HG02642 (cell line): Measurements from ENCODE around the gene KRTAP12-1.
"Not testable (repeated sequence)": the region's sequence is repeated elsewhere in the genome, so short reads cannot be mapped to it uniquely, and the experiment has no call there.

Source experiments
- ATAC-seq: cut with Tn5 transposase; IDR thresholded peaks from one replicate; pipeline ENCODE4 v1.9.1; 2021; ENCODE audit warnings: mild to moderate bottlenecking; ENCODE audit not compliant: unreplicated experiment, poor library complexity

The KRTAP12-1 gene

DNA sequence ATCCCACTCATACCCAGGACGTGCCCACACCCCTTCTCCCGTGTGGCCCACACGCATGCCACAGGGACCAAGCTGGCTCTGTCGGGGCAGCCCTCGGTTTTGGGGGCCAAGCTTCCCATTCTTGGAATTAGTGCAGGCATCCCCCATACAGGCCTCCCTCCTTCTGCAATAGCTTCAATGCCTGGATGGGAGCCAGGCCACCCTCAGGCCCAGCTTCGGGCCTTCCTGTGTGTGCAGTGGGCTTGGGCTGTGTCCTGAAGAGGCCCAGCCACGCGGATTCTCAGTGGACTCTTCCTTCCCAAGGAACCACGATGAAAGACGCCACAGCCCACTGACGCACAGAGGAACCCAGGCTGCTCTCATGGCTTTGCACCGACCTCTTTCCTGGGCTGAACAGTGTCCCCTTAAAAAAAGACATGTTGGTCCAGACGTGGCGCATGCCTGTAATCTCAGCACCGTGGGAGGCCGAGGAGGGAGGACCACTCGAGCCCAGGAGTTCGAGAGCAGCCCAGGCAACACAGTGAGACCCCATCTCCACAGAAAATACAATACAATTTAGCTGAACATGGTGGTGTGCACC lies 32.4 kb downstream of the KRTAP12-1 start:
- ATAC-seq = no peak

DNA sequence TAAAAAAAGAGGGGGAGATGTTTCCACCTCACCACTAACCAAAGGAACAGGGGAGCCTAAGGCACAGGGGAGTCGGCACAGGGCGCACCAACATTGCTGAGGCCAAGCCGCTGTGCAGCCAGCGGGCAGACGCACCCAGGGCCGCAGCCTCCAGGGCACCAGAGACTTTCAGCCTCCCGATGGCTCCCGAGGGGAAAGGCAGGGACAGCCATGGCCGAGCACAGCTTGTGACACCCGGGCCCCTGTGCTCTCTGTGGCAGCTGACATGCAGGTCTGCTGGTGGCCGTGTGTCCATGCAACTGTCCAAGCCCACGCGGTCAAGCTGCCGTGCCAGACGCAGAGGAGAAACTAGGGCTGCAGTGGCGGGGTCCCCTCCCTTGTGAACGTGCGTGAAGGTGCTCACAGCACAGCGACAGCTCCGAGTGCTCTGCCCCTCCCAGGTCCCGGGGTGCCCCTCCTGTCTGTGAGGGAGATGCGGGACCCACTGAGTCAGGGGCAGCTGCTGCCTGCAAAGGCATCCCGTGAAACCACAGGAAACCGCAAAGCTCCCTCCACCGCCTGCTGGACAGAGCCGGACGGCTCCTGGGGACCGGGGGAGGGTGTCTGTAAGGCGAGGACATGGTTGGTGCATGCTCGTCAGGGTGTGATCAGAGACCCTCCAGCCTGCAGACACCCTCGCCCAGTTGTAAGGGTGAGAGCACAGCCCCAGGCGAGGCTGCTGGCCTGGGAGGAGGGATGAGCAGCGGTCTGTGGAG lies 33.2 kb downstream of the KRTAP12-1 start:
- no peak for ATAC-seq

DNA sequence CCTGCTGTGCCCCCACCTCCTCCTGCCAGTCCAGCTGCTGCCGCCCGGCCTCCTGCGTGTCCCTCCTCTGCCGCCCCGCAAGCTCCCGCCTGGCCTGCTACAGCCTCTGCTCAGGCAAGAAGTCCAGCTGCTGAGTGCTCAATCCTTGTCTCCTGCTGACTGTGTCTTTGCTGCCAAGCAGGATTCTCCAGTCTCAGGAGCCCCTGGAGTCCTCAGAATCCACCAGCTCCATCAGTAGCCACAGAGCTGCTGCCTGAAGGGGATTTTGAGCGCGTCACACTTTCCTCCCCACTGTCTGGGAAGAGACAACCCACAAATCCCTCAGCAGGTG lies 34.8 kb downstream of the KRTAP12-1 start:
- ATAC-seq = no peak

DNA sequence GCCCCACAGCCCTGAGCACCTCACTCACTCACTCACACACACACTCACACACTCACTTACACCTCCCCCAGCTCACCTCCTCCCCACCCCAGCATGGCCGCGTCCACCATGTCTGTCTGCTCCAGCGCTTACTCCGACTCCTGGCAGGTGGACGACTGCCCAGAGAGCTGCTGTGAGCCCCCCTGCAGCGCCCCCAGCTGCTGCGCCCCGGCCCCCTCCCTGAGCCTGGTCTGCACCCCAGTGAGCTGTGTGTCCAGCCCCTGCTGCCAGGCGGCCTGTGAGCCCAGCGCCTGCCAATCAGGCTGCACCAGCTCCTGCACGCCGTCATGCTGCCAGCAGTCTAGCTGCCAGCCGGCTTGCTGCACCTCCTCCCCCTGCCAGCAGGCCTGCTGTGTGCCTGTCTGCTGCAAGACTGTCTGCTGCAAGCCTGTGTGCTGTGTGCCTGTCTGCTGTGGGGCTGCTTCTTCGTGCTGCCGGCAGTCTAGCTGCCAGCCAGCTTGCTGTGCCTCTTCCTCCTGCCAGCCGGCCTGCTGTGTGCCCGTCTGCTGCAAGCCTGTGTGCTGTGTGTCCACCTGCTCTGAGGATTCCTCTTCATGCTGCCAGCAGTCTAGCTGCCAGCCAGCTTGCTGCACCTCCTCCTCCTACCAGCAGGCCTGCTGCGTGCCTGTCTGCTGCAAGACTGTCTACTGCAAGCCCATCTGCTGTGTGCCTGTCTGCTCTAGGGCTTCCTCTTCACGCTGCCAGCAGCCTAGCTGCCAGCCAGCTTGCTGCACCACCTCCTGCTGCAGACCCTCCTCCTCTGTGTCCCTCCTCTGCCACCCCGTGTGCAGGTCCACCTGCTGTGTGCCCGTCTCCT lies 35.4 kb downstream of the KRTAP12-1 start, which contains the start of gene KRTAP10-11:
TSS of gene KRTAP10-11 (plus strand) at position 49 of the 856 bp plus-strand sequence. CDS start at position 94, 45 bp downstream.
- not testable (repeated sequence) for ATAC-seq

- ATAC-seq = no peak
These were observed 37.1 kb downstream of the KRTAP12-1 start for GRCh38 chr21:44644878-44645277.

DNA sequence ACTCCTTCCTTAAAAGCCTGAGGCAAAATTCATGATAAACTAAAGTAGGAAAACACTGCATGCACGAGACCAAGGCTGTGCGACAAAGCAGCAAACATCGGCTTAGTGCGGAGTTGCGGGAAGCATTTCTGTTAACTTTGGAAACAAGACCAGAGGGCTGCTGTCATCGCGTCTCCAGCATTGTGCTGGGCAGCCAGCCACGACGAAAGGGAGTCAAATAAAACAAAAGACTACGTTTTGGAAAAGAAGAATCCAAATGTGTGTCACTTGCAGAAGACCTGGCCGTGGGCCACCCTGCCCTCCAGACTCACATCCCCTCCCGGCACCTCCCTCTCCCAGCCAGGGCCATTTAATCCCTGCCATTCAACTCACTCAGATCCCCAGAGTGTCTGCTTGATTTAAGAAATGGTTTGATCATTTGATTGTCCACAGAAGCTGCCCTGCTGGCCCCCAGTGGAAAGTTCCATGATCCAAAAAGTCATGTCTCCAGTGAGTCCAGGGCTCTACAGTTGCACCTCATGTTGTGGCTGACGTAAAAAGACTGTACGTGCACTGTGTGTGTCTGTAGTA lies 38.1 kb downstream of the KRTAP12-1 start:
- ATAC-seq = no peak

DNA sequence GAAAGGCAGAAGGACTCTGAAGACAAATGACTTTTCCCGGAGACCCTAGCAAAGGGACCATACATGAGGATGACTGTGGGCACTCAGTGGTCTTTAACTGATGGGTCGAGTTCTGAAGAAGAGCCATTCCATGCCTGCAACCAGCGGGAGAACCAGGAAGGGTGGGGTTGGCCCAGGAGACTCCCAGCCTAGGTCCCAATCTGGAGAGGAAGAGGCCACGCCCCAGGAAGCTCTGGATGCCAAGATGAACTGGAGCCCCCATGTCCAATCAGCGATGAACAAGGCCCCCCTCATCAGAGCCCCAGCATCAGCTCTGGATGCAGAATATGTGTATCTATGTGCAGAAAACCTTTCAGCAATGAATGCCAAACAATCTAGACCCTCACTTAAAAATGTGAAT lies 41.2 kb downstream of the KRTAP12-1 start:
- ATAC-seq = no peak

DNA sequence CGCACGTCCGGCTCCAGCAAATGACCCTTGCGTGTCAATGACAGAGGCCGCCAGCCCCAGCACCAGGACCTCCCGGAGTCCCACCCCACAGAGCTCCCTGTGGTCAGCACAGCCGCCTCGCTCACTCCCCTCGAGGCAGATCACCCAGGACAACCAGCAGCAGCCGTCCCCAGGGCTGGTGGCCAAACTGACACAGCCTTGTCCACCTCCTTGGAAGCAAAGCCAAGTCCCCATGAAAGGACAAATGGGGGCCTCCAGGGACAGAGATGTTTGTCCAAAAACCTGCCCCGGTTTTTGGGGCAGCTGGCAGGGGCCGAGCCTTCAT lies 42.7 kb downstream of the KRTAP12-1 start:
- ATAC-seq = no peak

GRCh38 chr21:44638506-44639330 lies 43.2 kb downstream of the KRTAP12-1 start:
- not testable (repeated sequence) for ATAC-seq

DNA sequence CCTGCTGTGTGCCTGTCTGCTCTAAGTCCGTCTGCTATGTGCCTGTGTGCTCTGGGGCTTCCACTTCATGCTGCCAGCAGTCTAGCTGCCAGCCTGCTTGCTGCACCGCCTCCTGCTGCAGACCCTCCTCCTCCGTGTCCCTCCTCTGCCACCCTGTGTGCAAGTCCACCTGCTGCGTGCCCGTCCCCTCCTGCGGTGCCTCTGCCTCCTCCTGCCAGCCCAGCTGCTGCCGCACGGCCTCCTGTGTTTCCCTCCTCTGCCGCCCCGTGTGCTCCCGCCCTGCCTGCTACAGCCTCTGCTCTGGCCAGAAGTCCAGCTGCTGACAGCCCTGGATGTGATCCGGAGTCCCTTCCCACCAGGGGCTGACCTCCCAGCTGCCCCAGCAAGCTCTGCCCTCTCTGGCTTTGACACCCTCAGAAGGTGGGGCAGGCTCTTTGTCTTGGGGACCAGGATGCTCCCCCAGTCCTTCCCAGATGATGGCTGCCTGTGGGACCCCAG lies 44.1 kb downstream of the KRTAP12-1 start:
- not testable (repeated sequence) for ATAC-seq

DNA sequence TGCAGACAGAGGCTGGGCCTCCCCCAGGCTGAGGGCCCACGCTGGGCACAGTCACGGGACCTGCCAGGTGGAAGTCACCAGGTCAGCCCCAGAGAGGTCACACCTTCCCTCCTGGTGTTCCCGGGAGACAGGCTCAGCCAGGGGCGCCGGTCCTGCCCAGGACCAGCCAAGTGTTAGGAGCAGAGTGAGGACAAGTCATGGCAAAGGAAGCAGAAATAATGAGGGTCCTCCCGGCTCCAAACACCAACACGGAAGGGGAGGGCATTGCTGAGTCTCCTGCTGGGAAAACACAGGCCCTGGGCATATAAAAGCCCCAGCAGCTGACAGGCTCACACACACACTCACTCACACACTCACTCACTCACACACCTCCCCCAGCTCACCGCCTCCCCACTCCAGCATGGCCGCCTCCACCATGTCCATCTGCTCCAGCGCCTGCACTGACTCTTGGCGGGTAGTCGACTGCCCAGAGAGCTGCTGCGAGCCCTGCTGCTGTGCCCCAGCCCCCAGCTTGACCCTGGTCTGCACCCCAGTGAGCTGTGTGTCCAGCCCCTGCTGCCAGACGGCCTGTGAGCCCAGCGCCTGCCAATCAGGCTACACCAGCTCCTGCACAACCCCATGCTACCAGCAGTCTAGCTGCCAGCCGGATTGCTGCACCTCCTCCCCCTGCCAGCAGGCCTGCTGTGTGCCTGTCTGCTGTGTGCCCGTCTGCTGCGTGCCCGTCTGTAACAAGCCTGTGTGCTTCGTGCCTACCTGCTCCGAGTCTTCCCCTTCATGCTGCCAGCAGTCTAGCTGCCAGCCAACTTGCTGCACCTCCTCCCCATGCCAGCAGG lies 44.7 kb downstream of the KRTAP12-1 start, which contains the start of gene KRTAP10-10:
TSS of gene KRTAP10-10 (plus strand) at position 339 of the 833 bp plus-strand sequence. CDS start at position 401, 62 bp downstream.
- ATAC-seq = no peak

- no peak for ATAC-seq
These were observed 45.5 kb downstream of the KRTAP12-1 start for GRCh38 chr21:44636209-44637017.

DNA sequence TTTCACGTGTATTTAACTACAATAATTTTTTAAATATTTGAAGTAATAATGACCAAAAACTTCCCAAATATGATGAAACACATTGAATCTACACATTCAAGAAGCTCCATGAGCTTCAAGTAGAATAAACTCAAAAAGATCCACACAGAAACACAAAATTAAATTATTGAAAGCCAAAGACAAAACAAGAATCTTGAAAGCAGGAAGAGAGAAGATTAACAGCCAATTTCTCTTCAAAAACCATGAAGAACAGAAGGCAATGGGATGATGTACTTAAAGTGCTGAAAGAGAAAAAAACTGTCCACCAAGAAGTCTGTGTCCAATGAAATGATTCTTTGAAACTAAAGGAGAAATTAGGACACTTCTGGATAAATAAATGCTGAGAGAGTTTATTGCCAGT lies 49.9 kb downstream of the KRTAP12-1 start:
- no peak for ATAC-seq
